Kidney (tissue), 14 donors: ENCODE data around the gene GPATCH2. TPM values are rescaled to one million over a fixed set of nuclear protein-coding genes. Genes with fewer than 3 reads are reported as not detected.

ENCODE experiments used
- DNase-seq, 5 donors: peaks; one replicate each; pipeline ENCODE4 v3.0.0-alpha.2; 2013 to 2020
- FAIRE-seq: peaks from 2 replicates; lab custom pipeline; 2012; peaks lifted over from hg19 to GRCh38; lab: Jason Lieb, UNC
- H3K27ac ChIP-seq, 2 donors: one replicate each; pipeline ENCODE4 v1.7.0; 2013; ENCODE audit warnings: low read depth in 2 of 2, low read length in 2 of 2, inconsistent platforms in 1 of 2
- H3K27me3 ChIP-seq: one replicate; pipeline ENCODE4 v1.7.1; 2013; ENCODE audit warnings: low read length, inconsistent platforms; ENCODE audit not compliant: control insufficient read depth, insufficient read depth
- H3K36me3 ChIP-seq, 3 donors: one replicate each; pipeline versions ENCODE4 v1.7.0 to v1.7.1; 2013; ENCODE audit warnings: low read length in 3 of 3, control low read depth in 1 of 3, inconsistent platforms in 1 of 3; ENCODE audit not compliant: insufficient read depth in 3 of 3, control insufficient read depth in 2 of 3
- H3K4me1 ChIP-seq, 3 donors: one replicate each; pipeline versions ENCODE4 v1.7.0 to v1.7.1; 2013; ENCODE audit warnings: low read length in 3 of 3, inconsistent platforms in 1 of 3, low read depth in 1 of 3; ENCODE audit not compliant: control insufficient read depth in 2 of 3, insufficient read depth in 2 of 3
- H3K4me3 ChIP-seq, 3 donors: one replicate each; pipeline versions ENCODE4 v1.7.0 to v1.8.1; 2013; ENCODE audit warnings: low read length in 3 of 3, control low read depth in 1 of 3, inconsistent platforms in 1 of 3
- H3K9ac ChIP-seq, 3 donors: one replicate each; pipeline versions ENCODE4 v1.7.0 to v1.7.1; 2013; ENCODE audit warnings: low read length in 3 of 3, control low read depth in 1 of 3, inconsistent platforms in 1 of 3
- H3K9me3 ChIP-seq, 3 donors: one replicate each; pipeline versions ENCODE4 v1.7.0 to v1.7.1; 2013; ENCODE audit warnings: low read length in 3 of 3, control low read depth in 1 of 3, inconsistent platforms in 1 of 3; ENCODE audit not compliant: control insufficient read depth in 2 of 3, insufficient read depth in 1 of 3
- CTCF ChIP-seq: IDR thresholded peaks from 3 replicates; pipeline ENCODE4 v1.5.1; 2012; ENCODE audit warnings: mild to moderate bottlenecking, moderate library complexity, borderline replicate concordance; ENCODE audit not compliant: insufficient read depth; ENCODE audit errors: extremely low read depth
- intact Hi-C: fragments of 100-400 bp; cut with DNase I; formaldehyde crosslinking; loops from one replicate; pipeline ENCODE4 v1.11.1; 2022
- polyA plus RNA-seq: library from polyadenylated mRNA; stranded (reverse); fragments of 350-450 nt; fragmentation: Illumina TruSeq; extraction: RNeasy Lipid Tissue Mini Kit (QIAGEN cat#74804); gene quantifications from one replicate; pipeline ENCODE4 v1.2.3, GENCODE V29; 2014; ENCODE audit warnings: low read depth, low replicate concordance; ENCODE audit not compliant: insufficient read depth
- total RNA-seq: library from RNA; stranded (reverse); fragmentation: NEBNext Ultra II Directional; extraction: Animal tissue kit (Norgen Biotek cat#: 25700); gene quantifications from one replicate; pipeline ENCODE4 v1.2.1, GENCODE V29; 2021
- donor health status: control.
- donor health status: control.
- donor health status: control.
- donor health status: control.
- donor health status: control.
- donor health status: DM: yes; HTN: yes; CAD: no.
- donor health status: Normal renal cell carcinoma (clear cell type).

GPATCH2 gene
- total and polyA plus RNA-seq, 2 donors from 2014 or later = 3.9 to 18.7 TPM

- Histone ChIP-seq H3K9ac (no peak overlapping the region), H3K36me3 (peaks cover 0 to 2% (median 0%) of the 10 kb centered on the region in 3 donors), H3K4me1 (no peaks in the 10 kb centered on the region), H3K4me3 (no peak overlapping the region), H3K27me3 (no peaks in the 10 kb centered on the region), H3K27ac (no peak overlapping the region), H3K9me3 (no peaks in the 10 kb centered on the region)
- FAIRE-seq = no peak
- DNase-seq = no peak
- intact Hi-C loops = no loop called here
- TF ChIP-seq CTCF = no peak
These were observed 136.1 kb downstream of the GPATCH2 start for GRCh38 chr1:217494767-217495166.

DNA sequence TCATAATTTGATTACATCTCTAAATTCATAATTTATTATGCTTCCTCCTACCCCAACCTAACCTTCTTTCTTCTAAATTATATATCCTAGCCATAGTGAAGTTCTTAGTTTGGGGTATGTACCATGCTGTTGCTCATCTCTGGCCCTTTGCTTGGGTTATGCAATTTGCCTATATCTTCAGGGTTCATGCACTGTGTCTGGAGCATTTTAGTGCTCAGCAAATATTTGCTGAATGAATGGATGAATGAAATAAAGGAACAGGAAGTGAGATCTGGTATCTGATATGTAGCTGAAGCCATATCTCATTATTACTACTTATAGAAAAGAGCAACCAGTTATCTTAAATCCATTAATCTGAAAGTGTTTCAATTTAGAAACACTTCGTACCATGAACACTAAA lies 137.6 kb downstream of the GPATCH2 start:
- no peak overlapping the region for H3K9ac ChIP-seq
- no peak overlapping the region for H3K4me3 ChIP-seq
- intact Hi-C loops = no loop called here
- FAIRE-seq (no peak), DNase-seq (no peak)
- no peaks in the 10 kb centered on the region for H3K4me1 ChIP-seq
- H3K27me3 ChIP-seq = no peaks in the 10 kb centered on the region
- no peaks in the 10 kb centered on the region for H3K9me3 ChIP-seq
- peaks cover 0 to 2% (median 0%) of the 10 kb centered on the region in 3 donors for H3K36me3 ChIP-seq
- TF ChIP-seq CTCF = no peak
- no peak overlapping the region for H3K27ac ChIP-seq

DNA sequence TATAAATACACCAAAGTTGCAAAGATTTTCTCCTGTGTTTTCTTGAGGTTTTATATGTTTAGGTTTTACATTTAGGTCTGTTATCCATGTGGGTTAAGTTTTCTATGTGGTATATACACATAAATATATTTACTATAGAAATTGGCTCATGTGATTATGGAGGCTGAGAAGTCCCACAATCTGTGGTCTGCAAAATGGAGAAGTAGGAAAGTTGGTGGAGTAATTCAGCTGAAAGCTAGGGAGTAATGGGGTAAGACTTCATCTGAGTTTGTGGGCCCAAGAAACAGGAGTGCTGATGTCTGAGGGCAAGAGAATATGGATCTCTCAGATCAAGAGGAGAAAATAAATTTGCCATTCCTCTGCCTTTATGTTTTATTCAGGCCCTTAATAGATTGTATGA lies 146.0 kb downstream of the GPATCH2 start:
- Histone ChIP-seq H3K4me3 (no peak overlapping the region), H3K9me3 (peaks cover 0 to 4% (median 0%) of the 10 kb centered on the region in 3 donors), H3K9ac (no peak overlapping the region), H3K27me3 (no peaks in the 10 kb centered on the region), H3K27ac (no peak overlapping the region), H3K36me3 (no peaks in the 10 kb centered on the region), H3K4me1 (no peaks in the 10 kb centered on the region)
- FAIRE-seq = no peak
- intact Hi-C loops = no loop called here
- no peak for TF ChIP-seq CTCF
- DNase-seq = no peak
